DND-41 (cell line): ENCODE data around the gene RNF227.
"Not testable (repeated sequence)": the region's sequence is repeated elsewhere in the genome, so short reads cannot be mapped to it uniquely, and the experiment has no call there.

ENCODE experiments used
- ATAC-seq: fragments of 200-7000 bp; cut with Tn5 transposase; 3 replicates; pipeline ENCODE4 v1.9.1; 2021; ENCODE audit warnings: low read depth; ENCODE audit not compliant: insufficient read depth
- DNase-seq: peaks from one replicate; pipeline ENCODE4 v3.0.0-alpha.2; 2020
- H2AFZ ChIP-seq: 2 replicates; pipeline ENCODE4 v1.6.0; 2012; ENCODE audit warnings: low read depth, low read length
- H3K27ac ChIP-seq: 2 replicates; pipeline ENCODE4 v1.5.1; 2012; ENCODE audit warnings: low read length, inconsistent platforms
- H3K27me3 ChIP-seq: fragments of 200-600 bp; sonication (generic); 2 replicates; pipeline ENCODE4 v1.6.0; 2012; ENCODE audit warnings: low read length, mild to moderate bottlenecking, inconsistent platforms; ENCODE audit not compliant: insufficient read depth, poor library complexity
- H3K36me3 ChIP-seq: 2 replicates; pipeline ENCODE4 v1.5.1; 2012; ENCODE audit warnings: low read length, inconsistent platforms; ENCODE audit not compliant: insufficient read depth
- H3K4me1 ChIP-seq: 2 replicates; pipeline ENCODE4 v1.5.1; 2012; ENCODE audit warnings: mild to moderate bottlenecking, low read length; ENCODE audit not compliant: insufficient read depth
- H3K4me2 ChIP-seq: 2 replicates; pipeline ENCODE4 v1.6.0; 2012; ENCODE audit warnings: mild to moderate bottlenecking, moderate library complexity, low read length, inconsistent platforms; ENCODE audit not compliant: insufficient read depth
- H3K4me3 ChIP-seq, 2 experiments: fragments of 200-600 bp in 1 of 2; shearing (Covaris generic) in 1 of 2; 2 replicates each; pipeline ENCODE4 v1.5.1; 2012 to 2016; ENCODE audit warnings: inconsistent platforms in 2 of 2, low read length in 2 of 2, mild to moderate bottlenecking in 2 of 2, low read depth in 1 of 2, moderate library complexity in 1 of 2
- H3K79me2 ChIP-seq: 2 replicates; pipeline ENCODE4 v1.6.0; 2012; ENCODE audit warnings: low read length, inconsistent platforms; ENCODE audit not compliant: insufficient read depth
- H3K9ac ChIP-seq: 2 replicates; pipeline ENCODE4 v1.6.0; 2012; ENCODE audit warnings: low read depth, mild to moderate bottlenecking, inconsistent platforms, low read length, moderate library complexity
- H3K9me3 ChIP-seq: 2 replicates; pipeline ENCODE4 v1.5.1; 2012; ENCODE audit warnings: low read length, moderate library complexity, mild to moderate bottlenecking, inconsistent platforms; ENCODE audit not compliant: insufficient read depth, severe bottlenecking
- H4K20me1 ChIP-seq: 2 replicates; pipeline ENCODE4 v1.6.0; 2012; ENCODE audit warnings: low read length; ENCODE audit not compliant: insufficient read depth
- EZH2 ChIP-seq: IDR thresholded peaks from 3 replicates; pipeline ENCODE4 v1.6.1; 2012; ENCODE audit warnings: borderline replicate concordance, low read depth, mild to moderate bottlenecking, moderate library complexity, low read length, inconsistent platforms; ENCODE audit not compliant: severe bottlenecking
- TF ChIP-seq, protein P1 (sequence below): IDR thresholded peaks from 2 replicates; pipeline ENCODE4 v1.5.1; 2012; ENCODE audit warnings: borderline replicate concordance, low read length, moderate library complexity, mild to moderate bottlenecking; ENCODE audit not compliant: poor library complexity, severe bottlenecking; ENCODE audit errors: extremely low read depth

Gene RNF227

DNA sequence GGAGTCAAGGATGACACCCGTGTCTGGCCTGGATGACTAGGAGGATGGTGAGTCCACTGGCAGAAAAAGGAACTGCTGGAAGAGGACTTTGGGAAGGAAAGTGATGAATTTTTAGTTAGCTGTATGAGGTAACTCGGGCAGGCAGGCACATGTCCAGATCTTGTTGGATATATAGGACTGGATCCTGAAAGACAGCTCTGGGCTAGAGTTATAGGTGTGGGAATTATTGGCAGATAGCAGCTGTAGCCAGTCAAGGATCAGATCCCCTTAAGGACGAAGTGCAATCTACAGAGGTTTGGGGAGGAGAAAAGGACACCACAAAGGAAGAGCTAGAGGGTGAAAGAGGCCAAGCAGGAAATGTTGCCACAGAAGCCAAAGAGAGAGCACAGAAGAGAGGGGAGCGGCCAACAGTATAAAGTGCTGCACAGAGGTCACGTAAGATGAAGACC lies 48.2 kb downstream of the RNF227 start:
- no peaks in the 10 kb centered on the region for H4K20me1 ChIP-seq
- TF ChIP-seq EZH2, result no peak
- TF ChIP-seq, protein P1, sequence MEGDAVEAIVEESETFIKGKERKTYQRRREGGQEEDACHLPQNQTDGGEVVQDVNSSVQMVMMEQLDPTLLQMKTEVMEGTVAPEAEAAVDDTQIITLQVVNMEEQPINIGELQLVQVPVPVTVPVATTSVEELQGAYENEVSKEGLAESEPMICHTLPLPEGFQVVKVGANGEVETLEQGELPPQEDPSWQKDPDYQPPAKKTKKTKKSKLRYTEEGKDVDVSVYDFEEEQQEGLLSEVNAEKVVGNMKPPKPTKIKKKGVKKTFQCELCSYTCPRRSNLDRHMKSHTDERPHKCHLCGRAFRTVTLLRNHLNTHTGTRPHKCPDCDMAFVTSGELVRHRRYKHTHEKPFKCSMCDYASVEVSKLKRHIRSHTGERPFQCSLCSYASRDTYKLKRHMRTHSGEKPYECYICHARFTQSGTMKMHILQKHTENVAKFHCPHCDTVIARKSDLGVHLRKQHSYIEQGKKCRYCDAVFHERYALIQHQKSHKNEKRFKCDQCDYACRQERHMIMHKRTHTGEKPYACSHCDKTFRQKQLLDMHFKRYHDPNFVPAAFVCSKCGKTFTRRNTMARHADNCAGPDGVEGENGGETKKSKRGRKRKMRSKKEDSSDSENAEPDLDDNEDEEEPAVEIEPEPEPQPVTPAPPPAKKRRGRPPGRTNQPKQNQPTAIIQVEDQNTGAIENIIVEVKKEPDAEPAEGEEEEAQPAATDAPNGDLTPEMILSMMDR, result no peak
- no peak overlapping the region for H3K9ac ChIP-seq
- ATAC-seq (peak; percentile 64; the same call in 1 of the 3 replicates), DNase-seq (no peak)
- no peaks in the 10 kb centered on the region for H3K27me3 ChIP-seq
- no peak overlapping the region for H3K4me2 ChIP-seq
- no peak overlapping the region for H3K27ac ChIP-seq
- H3K36me3 ChIP-seq, result no peaks in the 10 kb centered on the region
- no peaks in the 10 kb centered on the region for H3K4me1 ChIP-seq
- no peak overlapping the region for H2AFZ ChIP-seq
- no peaks in the 10 kb centered on the region for H3K9me3 ChIP-seq
- H3K4me3 ChIP-seq, result no peak overlapping the region
- no peaks in the 10 kb centered on the region for H3K79me2 ChIP-seq

DNA sequence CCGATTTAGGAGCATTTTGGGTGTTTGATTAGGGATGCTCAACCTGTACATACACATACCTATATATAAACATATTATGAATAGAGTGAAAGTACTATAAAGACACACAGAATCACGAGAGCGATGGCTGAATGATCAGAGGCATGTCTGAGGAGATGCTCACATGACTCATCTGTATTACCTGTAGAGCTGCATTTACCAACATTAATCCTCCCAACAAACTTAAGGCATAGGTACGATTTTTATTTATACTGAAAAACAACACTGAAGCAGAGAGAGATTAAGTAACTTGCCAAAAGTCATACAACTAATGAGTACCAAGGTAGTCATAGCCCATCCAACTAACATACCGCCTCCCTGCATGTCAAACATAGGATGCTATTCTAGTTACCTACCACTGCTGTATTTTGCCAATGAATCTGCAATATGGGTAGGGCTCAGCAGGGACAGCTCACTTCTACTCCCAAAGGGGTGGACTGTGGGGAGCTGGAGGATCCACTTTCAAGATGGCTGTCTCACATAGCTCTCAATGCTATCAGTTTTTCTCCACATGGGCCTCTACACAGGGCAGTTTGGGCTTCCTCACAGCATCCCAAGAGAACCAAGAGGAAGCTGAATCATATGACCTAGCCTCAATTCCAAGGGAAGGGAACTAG lies 51.0 kb downstream of the RNF227 start:
- no peak overlapping the region for H3K4me3 ChIP-seq
- no peaks in the 10 kb centered on the region for H3K27me3 ChIP-seq
- H2AFZ ChIP-seq, result no peak overlapping the region
- H3K79me2 ChIP-seq, result no peaks in the 10 kb centered on the region
- H3K4me1 ChIP-seq, result no peaks in the 10 kb centered on the region
- H3K4me2 ChIP-seq, result no peak overlapping the region
- H4K20me1 ChIP-seq, result no peaks in the 10 kb centered on the region
- no peak overlapping the region for H3K9ac ChIP-seq
- TF ChIP-seq EZH2, result no peak
- TF ChIP-seq, protein P1, result no peak
- no peak overlapping the region for H3K27ac ChIP-seq
- H3K36me3 ChIP-seq, result peaks cover 7% of the 10 kb centered on the region; the same call in 1 of the 2 replicates
- ATAC-seq (no peak), DNase-seq (no peak)
- H3K9me3 ChIP-seq, result no peaks in the 10 kb centered on the region

DNA sequence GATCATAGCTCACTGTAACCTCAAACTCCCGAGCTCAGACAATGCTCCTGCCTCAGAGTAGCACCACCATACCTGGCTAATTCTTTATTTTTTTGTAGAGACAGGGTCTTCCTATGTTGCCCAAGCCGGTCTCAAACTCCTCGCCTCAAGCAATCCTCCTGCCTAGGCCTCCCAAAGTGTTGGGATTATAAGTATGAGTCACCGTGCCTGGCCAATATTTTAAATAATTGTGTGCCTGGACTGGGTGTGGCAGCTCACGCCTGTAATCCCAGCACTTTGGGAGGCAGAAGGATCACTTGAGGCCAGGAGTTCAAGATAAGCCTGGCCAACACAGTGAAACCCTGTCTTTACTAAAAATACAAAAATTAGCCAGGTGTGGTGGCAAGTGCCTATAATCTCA lies 51.7 kb downstream of the RNF227 start:
- peaks cover 14% of the 10 kb centered on the region for H3K36me3 ChIP-seq
- not testable (repeated sequence) for H3K4me2 ChIP-seq, DNase-seq, H3K9ac ChIP-seq, H3K4me1 ChIP-seq, H3K9me3 ChIP-seq, H3K27ac ChIP-seq, H3K4me3 ChIP-seq, H4K20me1 ChIP-seq, H3K27me3 ChIP-seq, ATAC-seq, H2AFZ ChIP-seq, H3K79me2 ChIP-seq
